ENCODE results near the gene SBF2.

The SBF2 gene

GRCh38 chr11:9796854-9797253 is 497.2 kb downstream of the SBF2 start:
- DNase-seq = no peak

GRCh38 chr11:9796266-9796665 is 497.8 kb downstream of the SBF2 start:
- no peak for DNase-seq

- no peak for DNase-seq
Observed at GRCh38 chr11:9790703-9791102, 503.3 kb downstream of the SBF2 start.

GRCh38 chr11:9789910-9790309 is 504.1 kb downstream of the SBF2 start:
- DNase-seq = no peak

- no peak for DNase-seq
Observed at GRCh38 chr11:9787981-9788521, 506.0 kb downstream of the SBF2 start.

- DNase-seq = no peak
Observed at GRCh38 chr11:9787260-9787659, 506.8 kb downstream of the SBF2 start.

- no peak for DNase-seq
Observed at GRCh38 chr11:9784602-9785315, 509.3 kb downstream of the SBF2 start.

- DNase-seq = no peak
Observed at GRCh38 chr11:9783986-9784385, 510.0 kb downstream of the SBF2 start.

GRCh38 chr11:9780929-9781328 is 513.1 kb downstream of the SBF2 start:
- DNase-seq = no peak

GRCh38 chr11:9777525-9777924 is 516.5 kb downstream of the SBF2 start:
- no peak for DNase-seq

- DNase-seq = no peak
Observed at GRCh38 chr11:9777066-9777465, 517.0 kb downstream of the SBF2 start.

- no peak for DNase-seq
Observed at GRCh38 chr11:9776203-9776602, 517.8 kb downstream of the SBF2 start.

GRCh38 chr11:9775398-9775779 is 518.6 kb downstream of the SBF2 start:
- no peak for DNase-seq

GRCh38 chr11:9774591-9775397 is 519.2 kb downstream of the SBF2 start:
- no peak for DNase-seq

- no peak for DNase-seq
Observed at GRCh38 chr11:9774109-9774508, 519.9 kb downstream of the SBF2 start.

GRCh38 chr11:9773524-9773923 is 520.5 kb downstream of the SBF2 start:
- DNase-seq = no peak

- no peak for DNase-seq
Observed at GRCh38 chr11:9772218-9772617, 521.8 kb downstream of the SBF2 start.

GRCh38 chr11:9771071-9771511 is 522.9 kb downstream of the SBF2 start:
- no peak for DNase-seq

- DNase-seq = no peak
Observed at GRCh38 chr11:9769621-9770020, 524.4 kb downstream of the SBF2 start.

- DNase-seq = no peak
Observed at GRCh38 chr11:9765320-9766101, 528.5 kb downstream of the SBF2 start.

GRCh38 chr11:9763301-9763700 is 530.7 kb downstream of the SBF2 start:
- no peak for DNase-seq

- no peak for DNase-seq
Observed at GRCh38 chr11:9762531-9762930, 531.5 kb downstream of the SBF2 start.

- no peak for DNase-seq
Observed at GRCh38 chr11:9761441-9761945, 532.5 kb downstream of the SBF2 start.

All from T-helper 2 cell (primary cell).